HuH-7.5 (cell line): ENCODE measurements around the gene PLPP4.
"Not testable (repeated sequence)": the region's sequence is repeated elsewhere in the genome, so short reads cannot be mapped to it uniquely, and the experiment has no call there.

Experiments
- DNase-seq: peaks from one replicate; pipeline ENCODE4 v3.0.0; 2011; ENCODE audit warnings: low spot score

Gene PLPP4

GRCh38 chr10:120486671-120487205 is 29.7 kb downstream of the PLPP4 start:
- DNase-seq, result no peak

GRCh38 chr10:120490288-120490687 is 33.3 kb downstream of the PLPP4 start:
- no peak for DNase-seq

GRCh38 chr10:120492346-120492745 is 35.3 kb downstream of the PLPP4 start:
- no peak for DNase-seq

GRCh38 chr10:120493411-120494312 is 36.6 kb downstream of the PLPP4 start:
- DNase-seq, result no peak

GRCh38 chr10:120494313-120494710 is 37.3 kb downstream of the PLPP4 start:
- DNase-seq, result no peak

GRCh38 chr10:120495226-120496009 is 38.4 kb downstream of the PLPP4 start:
- DNase-seq, result no peak

- no peak for DNase-seq
These were observed 42.9 kb downstream of the PLPP4 start for GRCh38 chr10:120499883-120500282.

GRCh38 chr10:120503689-120504088 is 46.7 kb downstream of the PLPP4 start:
- DNase-seq, result no peak

GRCh38 chr10:120504227-120504626 is 47.2 kb downstream of the PLPP4 start:
- DNase-seq, result not testable (repeated sequence)

- no peak for DNase-seq
These were observed 48.0 kb downstream of the PLPP4 start for GRCh38 chr10:120505056-120505455.

GRCh38 chr10:120505866-120506265 is 48.8 kb downstream of the PLPP4 start:
- DNase-seq, result no peak

GRCh38 chr10:120506674-120507073 is 49.6 kb downstream of the PLPP4 start:
- no peak for DNase-seq

- no peak for DNase-seq
These were observed 50.1 kb downstream of the PLPP4 start for GRCh38 chr10:120507175-120507574.

- no peak for DNase-seq
These were observed 50.6 kb downstream of the PLPP4 start for GRCh38 chr10:120507651-120508050.

GRCh38 chr10:120508393-120508792 is 51.4 kb downstream of the PLPP4 start:
- DNase-seq, result no peak

- DNase-seq, result no peak
These were observed 51.9 kb downstream of the PLPP4 start for GRCh38 chr10:120508966-120509365.

- no peak for DNase-seq
These were observed 54.1 kb downstream of the PLPP4 start for GRCh38 chr10:120511165-120511564.

- no peak for DNase-seq
These were observed 56.3 kb downstream of the PLPP4 start for GRCh38 chr10:120513307-120513796.

- peak; percentile 18 for DNase-seq
These were observed 57.1 kb downstream of the PLPP4 start for GRCh38 chr10:120514035-120514620.

GRCh38 chr10:120514959-120515358 is 57.9 kb downstream of the PLPP4 start:
- no peak for DNase-seq

- no peak for DNase-seq
These were observed 58.7 kb downstream of the PLPP4 start for GRCh38 chr10:120515741-120516140.

- DNase-seq, result no peak
These were observed 59.4 kb downstream of the PLPP4 start for GRCh38 chr10:120516426-120516825.
